ENCODE data around the gene PPP6R3. TPM values are rescaled to one million over a fixed set of nuclear protein-coding genes. Genes with fewer than 3 reads are reported as not detected.

The PPP6R3 gene
- total RNA-seq, 4 donors from 2014 or later, result 104 to 169 (median 118) TPM

DNA sequence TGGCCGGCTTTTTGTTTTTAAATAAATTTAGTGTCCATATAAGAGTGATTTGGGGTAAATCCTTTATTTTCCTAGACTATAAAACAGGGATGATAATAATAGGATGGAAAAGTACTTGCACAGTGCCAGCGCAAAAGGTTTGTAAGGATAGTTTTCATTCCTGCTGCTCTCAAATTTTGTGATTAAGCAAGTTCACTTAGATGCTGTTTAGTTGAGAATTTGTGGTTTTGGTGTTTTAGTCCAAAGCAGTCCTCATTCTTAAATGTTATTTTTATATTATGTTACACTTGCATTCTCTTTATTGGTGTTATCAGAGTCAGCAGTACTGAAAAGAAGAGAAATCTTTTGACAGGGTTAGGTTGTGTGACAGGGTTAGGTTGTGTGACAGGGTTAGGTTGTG, 47.9 kb downstream of the PPP6R3 start:
- TF ChIP-seq, protein P1, sequence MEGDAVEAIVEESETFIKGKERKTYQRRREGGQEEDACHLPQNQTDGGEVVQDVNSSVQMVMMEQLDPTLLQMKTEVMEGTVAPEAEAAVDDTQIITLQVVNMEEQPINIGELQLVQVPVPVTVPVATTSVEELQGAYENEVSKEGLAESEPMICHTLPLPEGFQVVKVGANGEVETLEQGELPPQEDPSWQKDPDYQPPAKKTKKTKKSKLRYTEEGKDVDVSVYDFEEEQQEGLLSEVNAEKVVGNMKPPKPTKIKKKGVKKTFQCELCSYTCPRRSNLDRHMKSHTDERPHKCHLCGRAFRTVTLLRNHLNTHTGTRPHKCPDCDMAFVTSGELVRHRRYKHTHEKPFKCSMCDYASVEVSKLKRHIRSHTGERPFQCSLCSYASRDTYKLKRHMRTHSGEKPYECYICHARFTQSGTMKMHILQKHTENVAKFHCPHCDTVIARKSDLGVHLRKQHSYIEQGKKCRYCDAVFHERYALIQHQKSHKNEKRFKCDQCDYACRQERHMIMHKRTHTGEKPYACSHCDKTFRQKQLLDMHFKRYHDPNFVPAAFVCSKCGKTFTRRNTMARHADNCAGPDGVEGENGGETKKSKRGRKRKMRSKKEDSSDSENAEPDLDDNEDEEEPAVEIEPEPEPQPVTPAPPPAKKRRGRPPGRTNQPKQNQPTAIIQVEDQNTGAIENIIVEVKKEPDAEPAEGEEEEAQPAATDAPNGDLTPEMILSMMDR (IDR thresholded peaks at IDR 0.05; ENCODE audit: low read depth), result no peak

DNA sequence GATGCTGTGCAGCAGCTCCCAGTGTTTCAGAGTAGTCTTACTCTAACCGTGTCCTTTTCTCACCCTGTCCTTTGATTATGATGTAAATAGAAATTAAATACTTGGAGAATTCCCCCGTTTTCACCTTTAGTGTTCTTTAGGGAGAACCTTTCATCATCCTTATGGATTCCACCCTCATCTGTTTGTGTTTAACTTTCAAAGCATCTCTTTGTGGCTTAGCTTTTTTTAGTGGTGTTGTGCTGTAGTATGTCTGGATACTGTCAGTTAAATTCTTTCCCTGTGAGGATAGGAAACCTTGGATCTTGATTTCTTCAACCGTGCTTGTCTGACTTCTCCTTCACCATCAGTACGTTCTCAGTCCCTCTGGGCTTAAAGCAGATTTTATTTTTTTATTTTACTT, 48.5 kb downstream of the PPP6R3 start:
- TF ChIP-seq, protein P1 (IDR thresholded peaks at IDR 0.05; ENCODE audit: low read depth), result no peak

DNA sequence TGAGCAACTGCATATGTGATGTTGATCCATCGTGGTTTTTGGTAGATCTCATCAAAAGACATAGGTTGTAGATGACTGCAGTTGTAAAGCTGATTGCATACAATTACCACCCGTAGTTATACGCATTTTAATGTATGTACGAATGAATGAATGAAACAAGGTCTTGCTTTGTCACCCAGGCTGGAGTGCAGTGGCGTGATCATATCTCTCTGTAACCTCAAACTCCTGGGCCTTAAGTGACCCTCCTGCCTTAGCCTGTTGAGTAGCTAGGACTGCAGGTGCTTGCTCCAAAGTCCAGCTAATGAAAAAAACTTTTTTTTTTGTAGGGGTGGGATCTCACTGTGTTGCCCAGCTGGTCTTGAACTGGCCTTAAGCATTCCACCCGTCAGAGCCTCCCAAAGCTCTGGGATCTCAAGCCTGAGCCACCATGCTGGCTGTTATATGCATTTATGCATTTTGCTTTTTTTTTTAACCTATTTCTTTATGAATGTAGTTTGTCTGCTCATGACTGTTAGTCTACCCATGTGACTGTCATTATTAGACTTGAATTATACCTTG, 53.5 kb downstream of the PPP6R3 start:
- TF ChIP-seq, protein P1 (IDR thresholded peaks at IDR 0.05; ENCODE audit: low read depth), result no peak

DNA sequence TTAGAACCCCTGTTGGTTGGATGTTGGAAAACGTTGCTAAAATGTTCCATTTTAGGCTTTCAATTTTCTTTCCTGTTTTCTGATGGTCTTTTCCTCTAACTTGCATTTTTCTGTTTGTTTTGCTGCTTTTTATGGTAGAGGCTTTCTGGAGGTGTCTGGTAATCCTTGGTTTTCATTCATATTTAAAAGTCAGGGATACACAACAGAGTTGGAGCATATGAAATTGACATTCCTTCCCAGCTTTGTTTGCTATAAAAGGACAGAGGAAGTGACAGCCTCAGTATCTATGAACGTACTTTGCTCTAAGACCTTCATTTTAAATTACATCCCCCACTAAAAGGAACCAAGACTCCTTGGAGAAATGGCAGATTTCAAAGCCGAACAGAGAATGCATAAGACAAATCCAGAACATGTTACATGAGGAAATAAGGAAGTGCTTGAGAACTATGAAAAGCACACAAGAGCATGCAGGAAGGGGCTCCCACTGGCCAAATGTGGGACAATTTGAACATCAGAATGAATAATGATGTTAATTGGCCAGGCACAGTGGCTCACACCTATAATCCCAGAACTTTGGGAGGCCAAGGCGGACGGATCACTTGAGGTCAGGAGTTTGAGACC, 56.7 kb downstream of the PPP6R3 start:
- TF ChIP-seq, protein P1 (IDR thresholded peaks at IDR 0.05; ENCODE audit: low read depth), result no peak

DNA sequence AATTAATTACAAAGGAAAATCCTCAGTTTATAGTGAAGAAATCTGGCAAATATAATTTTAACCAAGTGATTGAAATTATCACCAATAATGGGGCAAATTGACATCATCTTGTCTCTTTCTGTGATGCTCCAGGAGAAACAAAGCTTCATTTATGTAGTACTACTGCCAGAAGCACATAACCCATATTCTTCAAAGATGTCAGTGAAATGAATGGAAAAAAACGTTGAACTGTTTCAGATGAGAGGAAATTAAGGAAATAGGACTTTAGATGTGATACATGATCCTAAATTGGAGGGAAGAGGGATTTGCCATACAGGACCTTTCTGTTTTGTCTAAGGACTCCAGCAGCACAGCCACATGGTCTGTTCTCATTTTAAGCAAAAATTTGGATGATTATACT, 57.6 kb downstream of the PPP6R3 start:
- TF ChIP-seq, protein P1 (IDR thresholded peaks at IDR 0.05; ENCODE audit: low read depth), result no peak

DNA sequence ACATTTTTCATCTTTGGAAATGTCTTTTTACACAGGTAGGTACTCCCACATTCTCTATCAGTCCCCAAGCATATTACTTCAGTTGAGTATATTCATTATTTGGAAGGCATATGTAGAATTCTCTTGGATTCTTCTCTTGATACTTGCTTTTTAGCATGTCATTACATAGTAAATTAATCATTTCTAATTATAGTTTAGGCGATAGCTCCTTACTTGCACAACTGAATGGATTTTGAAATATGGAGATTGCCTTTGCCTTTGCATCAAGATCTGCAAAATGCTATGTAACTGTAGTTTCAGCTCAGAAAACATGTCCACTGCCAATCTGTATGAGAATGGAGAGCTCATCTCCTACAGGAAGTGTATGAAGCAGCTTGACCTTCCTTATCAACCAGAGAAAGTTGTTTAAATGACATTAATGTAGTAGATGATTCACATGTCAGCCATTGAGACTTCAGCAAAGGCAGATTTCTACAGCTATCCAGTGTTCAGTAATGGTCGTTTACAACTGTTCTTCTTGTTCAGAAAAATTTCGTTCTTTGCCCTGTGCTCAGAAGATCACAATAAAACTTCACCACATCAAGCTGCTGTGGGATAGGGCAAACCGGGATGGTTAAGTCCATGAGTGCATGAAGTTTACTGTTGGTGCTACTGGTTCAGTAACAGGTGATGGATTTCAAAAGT, 61.6 kb downstream of the PPP6R3 start:
- TF ChIP-seq, protein P1 (IDR thresholded peaks at IDR 0.05; ENCODE audit: low read depth), result no peak

DNA sequence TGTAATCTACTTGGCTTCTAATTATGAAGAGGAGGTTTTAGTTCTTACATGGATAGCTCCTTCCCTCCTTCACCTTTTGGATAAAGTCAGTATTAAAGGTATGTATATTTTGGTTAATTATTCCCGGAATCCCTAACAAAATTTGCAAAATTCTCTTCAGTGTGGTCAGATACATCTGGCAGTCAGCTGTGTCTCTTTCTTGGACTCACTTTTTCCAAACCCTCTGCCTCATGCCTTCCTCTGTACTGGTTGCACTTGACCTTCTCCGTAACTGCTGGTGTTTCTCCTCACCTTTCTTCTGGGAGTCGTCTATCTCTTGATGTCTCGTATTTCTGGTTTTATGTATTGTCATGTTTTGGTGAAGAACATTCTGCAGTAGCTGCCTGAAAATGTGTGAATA, 62.5 kb downstream of the PPP6R3 start:
- TF ChIP-seq, protein P1 (IDR thresholded peaks at IDR 0.05; ENCODE audit: low read depth), result no peak
